ENCODE measurements around the gene KCNE3.

Gene KCNE3

DNA sequence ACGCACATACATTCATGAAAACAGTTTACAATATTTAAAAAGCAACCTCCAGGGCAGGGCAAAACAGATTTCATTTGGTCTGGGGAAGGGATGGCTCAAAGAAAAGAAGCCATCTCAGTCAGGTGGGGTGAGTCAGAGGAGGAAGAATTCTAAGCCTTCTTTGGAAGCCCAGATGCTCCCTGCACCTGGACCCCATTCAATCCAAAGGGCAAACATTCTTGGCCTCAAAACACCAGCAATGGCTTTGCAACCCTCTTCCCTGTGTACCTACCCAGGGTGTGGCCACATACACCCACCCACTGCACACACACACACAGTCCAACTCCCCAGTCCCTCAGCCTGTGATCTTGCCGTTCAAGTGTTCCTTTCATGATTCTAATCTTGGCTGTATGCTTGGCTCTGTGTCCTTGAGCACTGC is 2.0 kb downstream of the KCNE3 start:
- H3K4me3 ChIP-seq (ENCODE audit: control insufficient read depth, low read depth, low read length): no peak overlapping the region
- DNase-seq (ENCODE audit: low read depth): no peak
- TF ChIP-seq, protein P1, sequence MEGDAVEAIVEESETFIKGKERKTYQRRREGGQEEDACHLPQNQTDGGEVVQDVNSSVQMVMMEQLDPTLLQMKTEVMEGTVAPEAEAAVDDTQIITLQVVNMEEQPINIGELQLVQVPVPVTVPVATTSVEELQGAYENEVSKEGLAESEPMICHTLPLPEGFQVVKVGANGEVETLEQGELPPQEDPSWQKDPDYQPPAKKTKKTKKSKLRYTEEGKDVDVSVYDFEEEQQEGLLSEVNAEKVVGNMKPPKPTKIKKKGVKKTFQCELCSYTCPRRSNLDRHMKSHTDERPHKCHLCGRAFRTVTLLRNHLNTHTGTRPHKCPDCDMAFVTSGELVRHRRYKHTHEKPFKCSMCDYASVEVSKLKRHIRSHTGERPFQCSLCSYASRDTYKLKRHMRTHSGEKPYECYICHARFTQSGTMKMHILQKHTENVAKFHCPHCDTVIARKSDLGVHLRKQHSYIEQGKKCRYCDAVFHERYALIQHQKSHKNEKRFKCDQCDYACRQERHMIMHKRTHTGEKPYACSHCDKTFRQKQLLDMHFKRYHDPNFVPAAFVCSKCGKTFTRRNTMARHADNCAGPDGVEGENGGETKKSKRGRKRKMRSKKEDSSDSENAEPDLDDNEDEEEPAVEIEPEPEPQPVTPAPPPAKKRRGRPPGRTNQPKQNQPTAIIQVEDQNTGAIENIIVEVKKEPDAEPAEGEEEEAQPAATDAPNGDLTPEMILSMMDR (conservative IDR thresholded peaks at IDR 0.05; ENCODE audit: control insufficient read depth, insufficient read depth, low read depth, low read length): no peak

DNA sequence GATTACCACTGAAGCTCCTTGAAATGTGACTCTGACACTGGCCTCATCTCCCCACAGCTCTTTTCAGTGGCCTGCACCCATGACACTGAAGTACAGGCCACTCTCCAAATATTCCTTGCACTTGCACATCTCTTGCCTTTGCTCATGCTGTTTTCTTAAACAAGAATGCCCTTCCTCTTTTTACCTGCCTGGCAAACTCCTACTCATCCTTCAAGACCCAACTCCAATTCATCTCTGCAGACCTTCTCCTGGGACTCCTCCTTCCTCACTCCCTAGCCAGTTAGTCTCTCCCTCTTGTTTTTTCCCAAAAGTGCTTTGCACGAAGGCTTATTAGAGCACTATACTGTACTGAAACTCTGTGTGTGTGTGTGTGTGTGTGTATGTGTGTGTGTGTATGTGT is 2.6 kb downstream of the KCNE3 start:
- DNase-seq (ENCODE audit: low read depth): no peak
- no peak overlapping the region for H3K4me3 ChIP-seq (ENCODE audit: control insufficient read depth, low read depth, low read length)
- TF ChIP-seq, protein P1 (conservative IDR thresholded peaks at IDR 0.05; ENCODE audit: control insufficient read depth, insufficient read depth, low read depth, low read length): no peak

DNA sequence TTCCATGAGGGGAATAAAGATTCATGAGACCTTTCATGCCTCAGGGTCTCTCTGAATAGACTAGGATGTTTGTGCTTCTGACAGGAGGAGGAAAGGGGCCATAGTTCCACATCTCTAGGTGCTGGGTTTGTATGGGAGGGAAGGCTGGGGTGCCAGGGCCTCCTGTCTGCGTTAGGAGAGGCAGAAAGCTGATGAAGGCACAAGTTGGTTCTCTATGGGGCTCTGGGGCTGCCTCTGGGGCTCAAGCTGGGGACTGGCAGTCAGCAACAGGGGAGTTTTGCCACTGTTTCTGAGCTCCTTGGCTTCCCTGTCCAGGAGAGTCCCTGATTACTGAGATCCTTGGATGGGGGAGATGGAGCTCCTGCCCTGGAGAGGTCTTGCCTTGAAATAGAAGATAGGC is 4.1 kb downstream of the KCNE3 start:
- TF ChIP-seq, protein P1 (conservative IDR thresholded peaks at IDR 0.05; ENCODE audit: control insufficient read depth, insufficient read depth, low read depth, low read length): no peak
- DNase-seq (ENCODE audit: low read depth): no peak
- no peak overlapping the region for H3K4me3 ChIP-seq (ENCODE audit: control insufficient read depth, low read depth, low read length)

DNA sequence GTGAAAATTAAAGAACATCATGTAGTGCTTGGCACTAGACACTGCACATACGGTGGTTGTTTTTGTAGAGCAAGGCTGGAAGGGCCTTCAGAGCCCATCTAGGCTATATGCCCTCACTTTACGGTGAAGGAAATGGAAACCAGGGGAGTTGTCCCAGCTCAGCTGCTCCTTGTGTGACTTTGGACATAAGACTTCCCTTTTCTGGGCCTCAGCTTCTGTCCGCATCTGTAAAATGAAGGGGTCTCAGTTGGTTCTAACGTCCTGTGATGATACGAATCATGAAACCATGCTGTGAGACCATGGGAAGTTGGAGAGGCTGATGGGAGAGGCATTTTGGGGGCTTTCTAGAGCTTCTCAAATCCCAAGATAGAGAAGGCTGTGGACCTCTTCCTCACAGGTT is 4.7 kb downstream of the KCNE3 start:
- TF ChIP-seq, protein P1 (conservative IDR thresholded peaks at IDR 0.05; ENCODE audit: control insufficient read depth, insufficient read depth, low read depth, low read length): no peak
- H3K4me3 ChIP-seq (ENCODE audit: control insufficient read depth, low read depth, low read length): no peak overlapping the region
- no peak for DNase-seq (ENCODE audit: low read depth)

DNA sequence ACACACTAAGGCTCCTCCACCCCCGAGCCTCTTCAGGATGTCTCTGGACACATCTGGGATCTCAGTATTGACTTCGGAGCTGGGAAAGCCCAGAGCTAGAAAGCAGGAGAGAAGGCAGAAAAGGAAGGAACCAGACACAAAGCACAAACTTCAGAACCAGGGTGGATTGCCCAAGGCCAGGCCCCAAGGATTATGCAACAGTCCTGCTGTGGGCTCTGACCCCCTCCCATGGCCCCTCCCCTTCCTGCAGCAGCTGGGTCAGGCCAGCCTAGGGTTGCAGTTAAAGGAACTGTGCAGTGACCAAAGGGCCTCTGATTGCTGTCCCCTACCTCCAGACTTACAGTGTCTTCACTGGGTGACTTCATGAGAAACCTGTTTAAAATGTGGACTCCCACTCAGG is 5.3 kb downstream of the KCNE3 start:
- DNase-seq (ENCODE audit: low read depth): peak; percentile 30
- no peak overlapping the region for H3K4me3 ChIP-seq (ENCODE audit: control insufficient read depth, low read depth, low read length)
- TF ChIP-seq, protein P1 (conservative IDR thresholded peaks at IDR 0.05; ENCODE audit: control insufficient read depth, insufficient read depth, low read depth, low read length): no peak

DNA sequence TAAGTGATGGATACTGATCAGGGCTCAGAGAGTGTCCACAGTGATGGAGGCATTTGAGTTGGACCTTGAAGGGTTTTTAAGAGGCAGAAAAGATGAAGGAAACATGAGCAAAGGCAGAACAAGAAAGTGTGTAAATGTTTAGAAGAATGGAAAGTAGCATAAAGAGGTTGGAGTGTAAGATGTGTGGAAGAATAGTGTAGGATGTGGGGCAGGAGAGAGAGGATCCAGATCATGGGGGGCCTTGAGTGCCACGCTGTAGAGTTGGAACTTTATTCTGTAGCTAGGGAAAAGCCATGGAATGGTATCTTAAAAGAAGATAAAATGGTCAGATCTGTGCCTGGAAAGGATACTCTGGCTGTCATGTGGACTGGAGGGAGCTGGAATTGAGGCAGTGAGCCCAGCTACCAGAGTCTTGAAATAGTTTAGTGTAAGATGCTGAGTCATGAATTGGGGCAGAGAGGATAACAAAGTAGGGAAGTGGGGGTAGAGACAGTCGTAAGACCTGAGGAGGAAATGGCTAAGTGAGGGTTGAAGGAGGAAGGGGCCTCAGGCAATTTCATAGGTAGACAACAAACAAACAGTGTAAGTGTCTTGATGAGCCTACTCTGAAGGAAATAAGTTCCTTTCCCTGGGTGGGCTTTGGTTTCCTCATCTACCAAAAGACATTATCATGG is 6.7 kb downstream of the KCNE3 start:
- H3K4me3 ChIP-seq (ENCODE audit: control insufficient read depth, low read depth, low read length): no peak overlapping the region
- peak; percentile 60 for DNase-seq (ENCODE audit: low read depth)
- TF ChIP-seq, protein P1 (conservative IDR thresholded peaks at IDR 0.05; ENCODE audit: control insufficient read depth, insufficient read depth, low read depth, low read length): no peak

DNA sequence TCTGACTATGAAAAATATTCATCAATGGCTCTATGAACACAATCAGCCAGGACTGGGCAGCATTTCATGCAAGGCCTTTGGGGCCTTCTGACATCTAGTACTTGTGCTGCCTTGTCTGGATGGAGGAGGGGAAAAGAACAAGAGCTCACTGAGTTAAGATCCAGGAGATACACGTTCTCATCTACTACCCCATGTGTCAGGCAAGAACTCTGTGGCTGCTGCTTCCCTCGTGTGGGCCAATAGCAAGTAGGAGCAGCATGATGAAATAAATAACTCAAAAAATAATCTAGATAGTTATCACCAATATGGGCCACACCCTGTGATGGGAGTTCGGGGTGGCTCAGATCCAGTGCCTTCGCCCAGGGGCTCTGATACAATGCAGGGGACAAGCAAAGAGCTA is 7.3 kb downstream of the KCNE3 start:
- TF ChIP-seq, protein P1 (conservative IDR thresholded peaks at IDR 0.05; ENCODE audit: control insufficient read depth, insufficient read depth, low read depth, low read length): no peak
- no peak overlapping the region for H3K4me3 ChIP-seq (ENCODE audit: control insufficient read depth, low read depth, low read length)
- DNase-seq (ENCODE audit: low read depth): no peak
